Stimulated activated CD8-positive, alpha-beta memory T cell treated with anti-CD3 and anti-CD28 coated beads, Interleukin-7, amount 100 ng/mL, for 48 hours (primary cell): Measurements from ENCODE around the gene PXMP4.

Experiments
- DNase-seq, 2 donors: peaks; one replicate each; pipeline ENCODE4 v3.0.0-alpha.2; 2020; ENCODE audit warnings: low read depth in 1 of 2; ENCODE audit errors: extremely low read depth in 1 of 2

Gene PXMP4

DNA sequence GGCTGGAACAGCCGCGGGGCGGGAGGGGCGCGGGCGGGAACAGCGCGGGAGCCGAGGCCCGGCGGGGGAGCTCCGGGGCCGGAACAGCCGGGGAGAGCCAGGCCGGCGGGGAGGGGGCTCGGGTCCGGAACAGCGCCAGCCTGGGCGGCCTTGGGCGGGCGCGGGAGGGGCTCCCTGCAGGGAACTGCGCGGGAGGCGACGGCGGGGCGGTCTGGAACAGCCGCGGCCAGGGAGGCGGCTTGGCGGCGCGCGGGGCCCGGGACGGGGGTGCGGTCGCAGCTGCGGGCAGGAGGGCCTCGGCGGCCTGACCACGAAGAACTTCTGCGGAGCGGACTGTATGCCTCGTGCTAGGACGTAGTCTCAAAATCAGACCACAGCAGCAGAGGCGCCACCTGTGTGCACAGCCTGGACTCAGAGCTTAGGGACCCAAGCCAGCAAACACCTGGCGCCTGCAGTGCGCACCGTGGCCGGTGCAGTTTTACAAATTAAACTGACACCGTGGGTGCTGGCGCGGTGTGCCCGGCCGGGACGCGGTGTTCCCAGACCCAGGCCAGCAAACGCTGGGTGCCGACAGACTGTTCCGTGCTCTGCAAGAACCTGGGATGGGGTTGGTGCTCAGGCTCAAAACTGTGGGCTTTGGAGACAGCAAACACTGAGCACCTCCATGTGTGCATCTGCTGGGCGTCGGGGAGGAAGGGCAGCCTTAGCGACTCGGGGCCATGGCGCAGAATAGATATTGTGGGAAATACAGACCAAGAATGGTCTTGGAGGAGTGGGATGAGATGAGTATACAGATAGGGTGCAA is 12.3 kb upstream of the PXMP4 start:
- peak in 1 of 2 donors; percentile 47 for DNase-seq

GRCh38 chr20:33731693-33732165 is 11.6 kb upstream of the PXMP4 start, which contains the start of gene ZNF341:
TSS of gene ZNF341 (plus strand) at chr20:33731996. CDS start at chr20:33732022, 26 bp downstream.
- DNase-seq: peak; percentile 78 to 82

GRCh38 chr20:33730946-33731692 is 11.0 kb upstream of the PXMP4 start:
- DNase-seq: no peak

GRCh38 chr20:33729101-33729500 is 9.0 kb upstream of the PXMP4 start:
- DNase-seq: no peak

DNA sequence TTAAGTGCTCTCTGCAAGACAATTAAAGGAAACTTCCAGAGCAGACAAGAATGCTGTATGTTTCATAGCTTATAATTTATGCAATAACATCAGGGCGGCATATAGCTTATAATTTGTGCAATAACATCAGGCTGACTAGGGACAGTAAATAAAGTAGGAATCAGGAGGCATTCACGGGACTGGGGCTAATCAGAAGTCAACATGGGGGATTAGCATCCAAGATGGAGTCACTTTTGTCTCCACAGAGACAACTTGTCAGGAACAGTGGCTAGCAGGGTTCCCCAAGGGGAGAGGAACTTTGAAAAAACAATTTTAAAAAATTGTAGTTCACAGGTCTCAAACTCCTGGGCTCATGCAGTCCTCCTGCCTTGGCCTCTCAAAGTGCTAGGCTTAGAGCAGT is 8.4 kb upstream of the PXMP4 start:
- DNase-seq: no peak

DNA sequence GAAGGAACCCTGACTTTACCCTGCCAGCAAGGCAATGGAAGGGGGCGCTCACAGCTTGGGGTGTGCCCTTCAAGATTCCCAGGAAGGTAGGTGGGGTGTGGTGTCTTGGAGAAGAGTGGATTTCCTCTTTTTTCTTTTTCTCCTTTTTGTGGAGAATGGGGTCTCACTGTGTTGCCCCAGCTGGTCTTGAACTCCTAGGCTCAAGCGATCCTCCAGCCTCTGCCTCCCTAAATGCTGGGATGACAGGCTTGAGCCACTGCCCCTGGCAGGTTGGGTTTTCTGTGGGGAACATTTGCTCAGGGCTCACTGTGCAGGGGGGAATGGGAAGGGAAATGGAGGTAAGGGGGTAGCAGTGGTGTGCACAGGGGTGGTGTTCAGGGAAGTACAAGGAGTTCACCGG is 7.7 kb upstream of the PXMP4 start:
- no peak for DNase-seq

GRCh38 chr20:33727115-33727479 is 7.0 kb upstream of the PXMP4 start:
- DNase-seq: no peak

DNA sequence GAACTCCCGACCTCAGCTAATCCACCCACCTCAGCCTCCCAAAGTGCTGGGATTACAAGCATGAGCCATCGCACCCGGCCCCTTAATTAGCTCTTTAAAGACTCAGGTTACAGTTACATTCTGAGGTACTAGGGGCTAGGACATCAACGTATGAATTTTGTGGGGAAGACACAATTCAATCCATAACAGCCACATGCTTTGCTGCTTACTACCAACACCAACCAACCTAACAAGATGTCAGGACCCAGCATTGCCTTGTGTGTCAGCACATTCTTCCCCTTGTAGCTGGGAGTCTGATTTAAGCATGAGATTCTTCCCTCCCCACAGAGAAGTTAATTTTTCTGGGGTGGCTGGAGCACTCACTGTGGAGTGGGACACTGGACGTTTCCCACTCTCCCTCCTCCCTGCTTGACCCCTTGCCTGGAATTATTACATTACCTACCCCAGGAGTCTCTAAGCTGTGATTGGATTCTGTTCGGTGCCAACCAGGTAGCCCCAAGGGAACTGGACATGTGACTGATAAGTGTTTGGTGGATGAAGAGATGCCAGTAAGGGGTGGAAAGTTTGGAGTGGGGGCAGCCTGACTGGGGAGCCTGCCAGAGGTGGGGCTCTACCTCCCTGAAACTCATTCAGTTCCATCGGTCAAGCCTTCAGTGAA is 5.6 kb upstream of the PXMP4 start:
- DNase-seq: no peak

- no peak for DNase-seq
Observed at GRCh38 chr20:33724439-33725094, 4.5 kb upstream of the PXMP4 start.

- no peak for DNase-seq
Observed at GRCh38 chr20:33721391-33722140, 1.5 kb upstream of the PXMP4 start.

GRCh38 chr20:33719277-33719988 is 677 bp downstream of the PXMP4 start:
- DNase-seq: no peak

GRCh38 chr20:33716498-33716897 is 3.6 kb downstream of the PXMP4 start:
- no peak for DNase-seq

- no peak for DNase-seq
Observed at GRCh38 chr20:33713865-33714367, 6.2 kb downstream of the PXMP4 start.

DNA sequence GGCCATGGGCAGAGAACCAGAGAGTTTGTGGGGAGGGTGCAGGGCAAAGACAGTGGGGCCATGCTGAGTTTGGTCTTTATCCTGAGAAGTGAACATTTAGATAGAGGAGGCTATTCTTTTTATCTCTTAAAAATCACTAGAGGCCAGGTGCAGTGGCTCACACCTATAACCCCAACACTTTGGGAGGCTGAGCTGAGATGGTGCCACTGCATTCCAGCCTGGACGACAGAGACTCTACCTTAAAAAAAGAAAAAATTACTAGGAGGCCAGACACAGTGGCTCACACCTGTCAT is 8.7 kb downstream of the PXMP4 start:
- no peak for DNase-seq

- no peak for DNase-seq
Observed at GRCh38 chr20:33710681-33711445, 9.2 kb downstream of the PXMP4 start.

- DNase-seq: no peak
Observed at GRCh38 chr20:33709905-33710541, 10.1 kb downstream of the PXMP4 start.

GRCh38 chr20:33709398-33709797 is 10.7 kb downstream of the PXMP4 start:
- DNase-seq: no peak

GRCh38 chr20:33707668-33708067 is 12.4 kb downstream of the PXMP4 start:
- no peak for DNase-seq
